ENCODE measurements around the gene CREB5.
A peak's percentile ranks its signal among the peaks of the same experiment; 100 is the strongest.

CREB5 gene

DNA sequence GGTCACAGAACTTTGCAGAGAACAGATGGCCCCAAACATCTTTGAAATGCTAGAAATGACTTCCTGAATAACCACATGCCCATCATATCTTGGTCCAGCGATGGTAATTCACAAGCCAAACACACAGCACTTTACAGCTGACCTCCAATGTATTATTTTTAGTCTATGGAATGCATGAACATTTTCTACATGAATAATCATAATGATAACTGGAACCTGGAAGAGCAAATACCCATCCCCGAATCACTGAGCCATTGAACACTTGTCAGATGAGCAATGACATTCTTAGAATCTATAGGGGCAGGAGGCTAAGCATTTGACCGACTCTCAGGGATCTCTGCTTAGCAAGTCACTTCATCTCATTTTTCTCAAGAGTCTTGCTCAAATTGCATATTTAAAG, 167.3 kb downstream of the CREB5 start:
- no peak for DNase-seq (ENCODE audit: low read depth in 2 of 2)
- TF ChIP-seq, protein P1, sequence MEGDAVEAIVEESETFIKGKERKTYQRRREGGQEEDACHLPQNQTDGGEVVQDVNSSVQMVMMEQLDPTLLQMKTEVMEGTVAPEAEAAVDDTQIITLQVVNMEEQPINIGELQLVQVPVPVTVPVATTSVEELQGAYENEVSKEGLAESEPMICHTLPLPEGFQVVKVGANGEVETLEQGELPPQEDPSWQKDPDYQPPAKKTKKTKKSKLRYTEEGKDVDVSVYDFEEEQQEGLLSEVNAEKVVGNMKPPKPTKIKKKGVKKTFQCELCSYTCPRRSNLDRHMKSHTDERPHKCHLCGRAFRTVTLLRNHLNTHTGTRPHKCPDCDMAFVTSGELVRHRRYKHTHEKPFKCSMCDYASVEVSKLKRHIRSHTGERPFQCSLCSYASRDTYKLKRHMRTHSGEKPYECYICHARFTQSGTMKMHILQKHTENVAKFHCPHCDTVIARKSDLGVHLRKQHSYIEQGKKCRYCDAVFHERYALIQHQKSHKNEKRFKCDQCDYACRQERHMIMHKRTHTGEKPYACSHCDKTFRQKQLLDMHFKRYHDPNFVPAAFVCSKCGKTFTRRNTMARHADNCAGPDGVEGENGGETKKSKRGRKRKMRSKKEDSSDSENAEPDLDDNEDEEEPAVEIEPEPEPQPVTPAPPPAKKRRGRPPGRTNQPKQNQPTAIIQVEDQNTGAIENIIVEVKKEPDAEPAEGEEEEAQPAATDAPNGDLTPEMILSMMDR (IDR thresholded peaks at IDR 0.05; ENCODE audit: low read depth, low read length) = no peak
- H3K4me3 ChIP-seq (replicated peaks in 1 of 2; ENCODE audit: low read depth in 2 of 2, low read length in 2 of 2) = no peak overlapping the region

DNA sequence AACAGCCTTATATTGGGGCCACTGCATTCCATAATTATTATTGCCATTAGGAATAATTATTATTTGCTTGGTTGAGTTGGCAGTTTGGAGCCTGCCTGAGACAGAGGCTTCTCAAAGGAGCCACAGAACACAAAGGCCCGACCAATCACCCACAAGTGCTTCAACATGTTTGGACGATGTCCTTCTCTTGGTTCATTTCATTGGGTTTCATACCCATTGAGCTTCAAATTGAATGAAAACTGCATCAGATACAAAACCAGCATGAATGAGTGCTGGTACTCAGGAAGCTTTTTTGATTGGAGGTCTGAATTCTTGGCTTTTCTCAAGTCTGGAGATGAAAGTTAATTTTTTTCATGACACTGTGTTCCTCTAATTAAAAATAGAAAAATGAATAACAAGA, 168.3 kb downstream of the CREB5 start:
- H3K4me3 ChIP-seq (replicated peaks in 1 of 2; ENCODE audit: low read depth in 2 of 2, low read length in 2 of 2) = no peak overlapping the region
- TF ChIP-seq, protein P1 (IDR thresholded peaks at IDR 0.05; ENCODE audit: low read depth, low read length) = no peak
- no peak for DNase-seq (ENCODE audit: low read depth in 2 of 2)

DNA sequence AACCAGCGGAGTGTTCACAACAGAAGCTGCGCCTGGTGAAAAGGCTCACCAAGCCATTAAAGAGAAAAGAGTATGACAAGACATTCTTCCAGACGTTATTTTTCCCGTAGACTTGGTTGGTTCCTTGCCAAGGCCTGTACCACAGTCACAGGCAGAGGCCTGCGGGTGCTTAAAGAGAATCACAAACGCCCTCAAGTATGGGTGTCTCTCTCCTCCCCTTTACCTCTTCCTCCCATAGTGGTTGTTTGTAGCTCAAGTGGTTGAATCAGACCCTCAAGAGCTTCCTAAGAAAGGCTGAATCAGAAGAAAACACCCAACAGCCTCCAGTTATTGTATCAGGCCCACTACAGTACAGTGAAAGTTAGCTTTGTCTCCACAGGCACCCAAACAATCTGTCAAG, 169.0 kb downstream of the CREB5 start:
- no peak overlapping the region for H3K4me3 ChIP-seq (replicated peaks in 1 of 2; ENCODE audit: low read depth in 2 of 2, low read length in 2 of 2)
- no peak for DNase-seq (ENCODE audit: low read depth in 2 of 2)
- TF ChIP-seq, protein P1 (IDR thresholded peaks at IDR 0.05; ENCODE audit: low read depth, low read length) = no peak

- H3K4me3 ChIP-seq (replicated peaks in 1 of 2; ENCODE audit: low read depth in 2 of 2, low read length in 2 of 2) = no peak overlapping the region
- no peak for DNase-seq (ENCODE audit: low read depth in 2 of 2)
- TF ChIP-seq, protein P1 (IDR thresholded peaks at IDR 0.05; ENCODE audit: low read depth, low read length) = no peak
Observed at GRCh38 chr7:28582226-28582625, 169.9 kb downstream of the CREB5 start.

DNA sequence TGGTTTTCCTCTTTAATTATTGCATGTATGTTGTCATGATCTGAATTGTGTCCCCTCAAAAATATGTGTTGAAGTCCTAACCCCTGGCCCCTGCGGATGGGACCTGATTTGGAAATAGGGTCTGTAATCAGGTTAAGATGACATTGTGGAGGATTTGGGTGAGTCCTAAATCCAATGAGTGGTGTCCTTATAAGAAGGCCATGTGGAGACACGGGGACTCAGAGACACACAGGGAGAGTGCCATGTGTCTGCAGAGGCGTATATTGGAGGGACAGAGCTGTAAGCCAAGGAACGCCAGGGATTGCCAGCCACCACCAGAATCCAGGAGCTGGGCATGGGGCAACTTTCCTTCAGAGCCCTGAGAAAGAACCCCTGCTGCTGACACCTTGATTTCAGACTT, 171.9 kb downstream of the CREB5 start:
- no peak for DNase-seq (ENCODE audit: low read depth in 2 of 2)
- H3K4me3 ChIP-seq (replicated peaks in 1 of 2; ENCODE audit: low read depth in 2 of 2, low read length in 2 of 2) = no peak overlapping the region
- TF ChIP-seq, protein P1 (IDR thresholded peaks at IDR 0.05; ENCODE audit: low read depth, low read length) = no peak

GRCh38 chr7:28586736-28587135, 174.4 kb downstream of the CREB5 start:
- H3K4me3 ChIP-seq (replicated peaks in 1 of 2; ENCODE audit: low read depth in 2 of 2, low read length in 2 of 2) = no peak overlapping the region
- DNase-seq (ENCODE audit: low read depth in 2 of 2) = no peak
- TF ChIP-seq, protein P1 (IDR thresholded peaks at IDR 0.05; ENCODE audit: low read depth, low read length) = no peak

GRCh38 chr7:28587211-28587610, 174.9 kb downstream of the CREB5 start:
- DNase-seq (ENCODE audit: low read depth in 2 of 2) = peak in 1 of 2 donors; percentile 8
- H3K4me3 ChIP-seq (replicated peaks in 1 of 2; ENCODE audit: low read depth in 2 of 2, low read length in 2 of 2) = no peak overlapping the region
- TF ChIP-seq, protein P1 (IDR thresholded peaks at IDR 0.05; ENCODE audit: low read depth, low read length) = no peak
